Mesenteric fat pad (tissue), 1 donor: ENCODE data around the gene PLOD1. TPM values are rescaled to one million over a fixed set of nuclear protein-coding genes. Genes with fewer than 3 reads are reported as not detected.
A peak's percentile ranks its signal among the peaks of the same experiment; 100 is the strongest.
"Not testable (repeated sequence)": the region's sequence is repeated elsewhere in the genome, so short reads cannot be mapped to it uniquely, and the experiment has no call there.

Experiments used
- DNase-seq: peaks from one replicate; pipeline ENCODE4 v3.0.0-alpha.2; 2020; ENCODE audit warnings: low spot score
- long read RNA-seq: library from polyadenylated mRNA; unstranded; transcript quantifications from one replicate; pipeline ENCODE4 v2.0.0, GENCODE V29; 2020
- total RNA-seq: library from RNA; stranded (reverse); fragmentation: NEBNext Ultra II Directional; extraction: Animal tissue kit (Norgen Biotek cat#: 25700); gene quantifications from one replicate; pipeline ENCODE4 v1.2.1, GENCODE V29; 2021
- donor health status: DM: yes; HTN: yes; CAD: no.

Gene PLOD1
- 66.9 TPM for total RNA-seq
- long read RNA-seq, transcript PLOD1-201 (19 exons, 2,940 nt), result major isoform, 120 of 186 reads
- long read RNA-seq, transcript PLOD1-207 (2 exons, 2,339 nt), result minor isoform, 5 of 186 reads
- long read RNA-seq, partial matches to known transcripts, result 43 of 186 reads
- long read RNA-seq, other reads (novel, unspliced or antisense), result 18 of 186 reads

- peak; percentile 96 for DNase-seq
Measured at GRCh38 chr1:11934302-11935056, at the start of gene PLOD1. TSS of gene PLOD1 (plus strand) at chr1:11934717. CDS start at chr1:11934780, 63 bp downstream.

GRCh38 chr1:11885916-11886315 lies 48.6 kb upstream of the PLOD1 start:
- no peak for DNase-seq

GRCh38 chr1:11886986-11887665 lies 47.4 kb upstream of the PLOD1 start:
- no peak for DNase-seq

GRCh38 chr1:11887666-11888007 lies 46.9 kb upstream of the PLOD1 start:
- no peak for DNase-seq

- no peak for DNase-seq
Measured at GRCh38 chr1:11888206-11888876, 46.2 kb upstream of the PLOD1 start.

GRCh38 chr1:11888877-11889208 lies 45.7 kb upstream of the PLOD1 start:
- no peak for DNase-seq

GRCh38 chr1:11891433-11892186 lies 42.9 kb upstream of the PLOD1 start:
- no peak for DNase-seq

- DNase-seq, result no peak
Measured at GRCh38 chr1:11893907-11894251, 40.6 kb upstream of the PLOD1 start.

- DNase-seq, result not testable (repeated sequence)
Measured at GRCh38 chr1:11894501-11894900, 40.0 kb upstream of the PLOD1 start.

GRCh38 chr1:11898086-11898785 lies 36.3 kb upstream of the PLOD1 start:
- no peak for DNase-seq

GRCh38 chr1:11898831-11899467 lies 35.6 kb upstream of the PLOD1 start:
- no peak for DNase-seq

GRCh38 chr1:11901446-11901845 lies 33.1 kb upstream of the PLOD1 start:
- not testable (repeated sequence) for DNase-seq

- no peak for DNase-seq
Measured at GRCh38 chr1:11903210-11903609, 31.3 kb upstream of the PLOD1 start.

- DNase-seq, result not testable (repeated sequence)
Measured at GRCh38 chr1:11904156-11904555, 30.4 kb upstream of the PLOD1 start.

GRCh38 chr1:11904978-11905377 lies 29.5 kb upstream of the PLOD1 start:
- DNase-seq, result no peak

- no peak for DNase-seq
Measured at GRCh38 chr1:11906870-11907269, 27.6 kb upstream of the PLOD1 start.

- DNase-seq, result peak; percentile 93
Measured at GRCh38 chr1:11907275-11908094, 27.0 kb upstream of the PLOD1 start.

GRCh38 chr1:11908095-11908675 lies 26.3 kb upstream of the PLOD1 start:
- no peak for DNase-seq

- not testable (repeated sequence) for DNase-seq
Measured at GRCh38 chr1:11910914-11911228, 23.6 kb upstream of the PLOD1 start.
